T-cell (primary cell): ENCODE data around the gene TXNRD3. TPM values are rescaled to one million over a fixed set of nuclear protein-coding genes. Genes with fewer than 3 reads are reported as not detected.

Experiments used
- ATAC-seq, 4 experiments: fragments of 200-7000 bp in 3 of 4; fragments of 150-1000 bp in 1 of 4; cut with Tn5 transposase; replicated peaks in 1 of 4; 1 replicate in 3 of 4; 2 replicates in 1 of 4; pipeline ENCODE4 v1.10.0; 2021; ENCODE audit warnings: moderate library complexity in 3 of 4, mild to moderate bottlenecking in 2 of 4, moderate number of reproducible peaks in 1 of 4
- CTCF ChIA-PET, 2 donors: fragments of 300-600 bp; sonication (Branson Sonifier 250); formaldehyde crosslinking; loops; one replicate each; lab custom pipeline; 2022; ENCODE audit warnings: antibody characterized with exemption in 2 of 2; lab: Charles Lee
- POLR2A ChIA-PET, 2 donors: fragments of 300-600 bp; sonication (Branson Sonifier 250); formaldehyde crosslinking; loops; one replicate each; lab custom pipeline; 2022; ENCODE audit warnings: antibody characterized with exemption in 2 of 2; lab: Charles Lee
- DNase-seq, 35 experiments: peaks; one replicate each; pipeline versions ENCODE4 v3.0.0 to v3.0.0-alpha.2; 2013 to 2023
- H3K27ac ChIP-seq: one replicate; pipeline ENCODE4 v1.5.1; 2013; ENCODE audit warnings: low read length
- H3K27me3 ChIP-seq, 2 experiments: replicated peaks in 1 of 2; 1 replicate in 1 of 2; 2 replicates in 1 of 2; pipeline versions ENCODE4 v1.6.1 to v1.7.0; 2013; ENCODE audit warnings: low read length in 1 of 2, mixed read lengths in 1 of 2; ENCODE audit not compliant: control insufficient read depth in 2 of 2, insufficient read depth in 2 of 2; ENCODE audit errors: extremely low read depth in 1 of 2
- H3K36me3 ChIP-seq, 2 donors: 1 replicate in 1 of 2; 2 replicates in 1 of 2; pipeline versions ENCODE4 v1.6.1 to v1.7.0; 2013; ENCODE audit warnings: low read length in 1 of 2; ENCODE audit not compliant: control insufficient read depth in 2 of 2, insufficient read depth in 1 of 2; ENCODE audit errors: extremely low read depth in 1 of 2
- H3K4me1 ChIP-seq, 2 experiments: 1 replicate in 1 of 2; 2 replicates in 1 of 2; pipeline versions ENCODE4 v1.6.1 to v1.7.0; 2013; ENCODE audit warnings: low read length in 2 of 2, mixed read lengths in 1 of 2; ENCODE audit not compliant: insufficient read depth in 2 of 2, control insufficient read depth in 1 of 2; ENCODE audit errors: extremely low read depth in 1 of 2
- H3K4me3 ChIP-seq, 2 donors: 1 replicate in 1 of 2; 2 replicates in 1 of 2; pipeline versions ENCODE4 v1.5.1 to v1.7.0; 2013; ENCODE audit warnings: mild to moderate bottlenecking in 2 of 2, low read length in 1 of 2, moderate library complexity in 1 of 2; ENCODE audit not compliant: control insufficient read depth in 1 of 2; ENCODE audit errors: extremely low read depth in 1 of 2
- H3K9me3 ChIP-seq: 2 replicates; pipeline ENCODE4 v1.7.0; 2013
- H3K27ac Mint-ChIP-seq, 2 donors: one replicate each; pipeline ENCODE4 v1.8.0; 2020 to 2021; ENCODE audit warnings: mild to moderate bottlenecking in 2 of 2, mixed read lengths in 2 of 2
- H3K27me3 Mint-ChIP-seq, 2 donors: one replicate each; pipeline ENCODE4 v1.8.0; 2021 to 2022; ENCODE audit warnings: mixed read lengths in 2 of 2
- H3K36me3 Mint-ChIP-seq: one replicate; pipeline ENCODE4 v1.8.0; 2021; ENCODE audit warnings: mixed read lengths
- H3K4me1 Mint-ChIP-seq, 3 donors: one replicate each; pipeline ENCODE4 v1.8.0; 2020 to 2022; ENCODE audit warnings: mixed read lengths in 3 of 3, mild to moderate bottlenecking in 1 of 3
- H3K4me3 Mint-ChIP-seq, 3 donors: one replicate each; pipeline ENCODE4 v1.8.0; 2020 to 2022; ENCODE audit warnings: mild to moderate bottlenecking in 3 of 3, mixed read lengths in 3 of 3, moderate library complexity in 3 of 3
- H3K9me3 Mint-ChIP-seq, 3 donors: one replicate each; pipeline ENCODE4 v1.8.0; 2020 to 2022; ENCODE audit warnings: mixed read lengths in 3 of 3
- WGBS: methylation state at CpG from one replicate; pipeline ENCODE4 v1.1.5; 2013; ENCODE audit warnings: missing lambda C conversion rate; ENCODE audit not compliant: insufficient coverage; 5-methylcytosine and 5-hydroxymethylcytosine counted together
- total RNA-seq, 35 experiments: library from RNA in 6 of 35; stranded (reverse) in 6 of 35; fragments of 120-200 nt in 1 of 35; gene quantifications; one replicate each; pipeline versions ENCODE4 v1.2.1 to v1.2.4 and lab custom pipeline; 2013 to 2026

Gene TXNRD3
- total RNA-seq, 5 donors from 2014 or later (not counting 1 experiment from before 2014, with no cell fraction given) = 2.0 to 4.8 (median 4.0) TPM

- no peaks in the 10 kb centered on the region for H3K4me1 Mint-ChIP-seq
- H3K4me3 Mint-ChIP-seq = no peak overlapping the region
- H3K9me3 Mint-ChIP-seq = peaks cover 0 to 10% (median 7%) of the 10 kb centered on the region in 3 donors
- WGBS = 84% methylated on average over 7 of the region's 13 CpGs
- no peak overlapping the region for H3K27ac Mint-ChIP-seq
- no peaks in the 10 kb centered on the region for H3K36me3 Mint-ChIP-seq
- DNase-seq (no peak), ATAC-seq (no peak)
- H3K27me3 Mint-ChIP-seq = peaks cover 0 to 4% of the 10 kb centered on the region in 2 donors
- ChIA-PET POLR2A (no interaction called here), CTCF (no interaction called here)
- H3K4me3 ChIP-seq = no peak overlapping the region
- H3K27me3 ChIP-seq = peaks cover 0 to 28% of the 10 kb centered on the region in 2 experiments
- no peaks in the 10 kb centered on the region for H3K4me1 ChIP-seq
- H3K36me3 ChIP-seq = no peaks in the 10 kb centered on the region
- H3K27ac ChIP-seq = no peak overlapping the region
- H3K9me3 ChIP-seq = no peaks in the 10 kb centered on the region
Measured at GRCh38 chr3:126668450-126669401, 13.8 kb upstream of the TXNRD3 start.

GRCh38 chr3:126667631-126668449 is 12.9 kb upstream of the TXNRD3 start:
- no peaks in the 10 kb centered on the region for H3K36me3 ChIP-seq
- peaks cover 0 to 7% of the 10 kb centered on the region in 2 donors for H3K27me3 Mint-ChIP-seq
- DNase-seq (no peak), ATAC-seq (no peak)
- ChIA-PET POLR2A (no interaction called here), CTCF (no interaction called here)
- no peak overlapping the region for H3K27ac Mint-ChIP-seq
- H3K4me1 ChIP-seq = no peaks in the 10 kb centered on the region
- H3K4me1 Mint-ChIP-seq = no peaks in the 10 kb centered on the region
- no peak overlapping the region for H3K27ac ChIP-seq
- peaks cover 0 to 34% of the 10 kb centered on the region in 2 experiments for H3K27me3 ChIP-seq
- no peak overlapping the region for H3K4me3 Mint-ChIP-seq
- H3K9me3 ChIP-seq = no peaks in the 10 kb centered on the region
- no peaks in the 10 kb centered on the region for H3K36me3 Mint-ChIP-seq
- H3K9me3 Mint-ChIP-seq = peaks cover 0 to 10% (median 7%) of the 10 kb centered on the region in 3 donors
- WGBS = 85% methylated on average over 13 of the region's 15 CpGs
- no peak overlapping the region for H3K4me3 ChIP-seq

- H3K27ac Mint-ChIP-seq = no peak overlapping the region
- peaks cover 0 to 13% of the 10 kb centered on the region in 2 donors for H3K27me3 Mint-ChIP-seq
- no peaks in the 10 kb centered on the region for H3K4me1 Mint-ChIP-seq
- no peak overlapping the region for H3K4me3 ChIP-seq
- H3K9me3 ChIP-seq = no peaks in the 10 kb centered on the region
- H3K36me3 ChIP-seq = no peaks in the 10 kb centered on the region
- no peaks in the 10 kb centered on the region for H3K4me1 ChIP-seq
- CTCF ChIA-PET = no interaction called here
- no peak for DNase-seq
- no peak overlapping the region for H3K27ac ChIP-seq
- no peak for ATAC-seq
- H3K4me3 Mint-ChIP-seq = no peak overlapping the region
- H3K36me3 Mint-ChIP-seq = no peaks in the 10 kb centered on the region
- WGBS = 82% methylated on average over 12 of the region's 15 CpGs
- POLR2A ChIA-PET = no interaction called here
- peaks cover 0 to 10% (median 7%) of the 10 kb centered on the region in 3 donors for H3K9me3 Mint-ChIP-seq
- peaks cover 0 to 43% of the 10 kb centered on the region in 2 experiments for H3K27me3 ChIP-seq
Measured at GRCh38 chr3:126666658-126667528, 12.0 kb upstream of the TXNRD3 start.

GRCh38 chr3:126665959-126666657 is 11.2 kb upstream of the TXNRD3 start:
- Histone ChIP-seq H3K27me3 (peaks cover 0 to 47% of the 10 kb centered on the region in 2 experiments), H3K36me3 (no peaks in the 10 kb centered on the region), H3K4me3 (no peak overlapping the region), H3K27ac (no peak overlapping the region), H3K9me3 (no peaks in the 10 kb centered on the region), H3K4me1 (no peaks in the 10 kb centered on the region)
- DNase-seq (no peak), ATAC-seq (no peak)
- H3K9me3 Mint-ChIP-seq = peaks cover 0 to 6% (median 5%) of the 10 kb centered on the region in 3 donors
- no peaks in the 10 kb centered on the region for H3K4me1 Mint-ChIP-seq
- no peak overlapping the region for H3K4me3 Mint-ChIP-seq
- WGBS = 66% methylated on average over 15 of the region's 15 CpGs
- CTCF ChIA-PET = no interaction called here
- H3K27me3 Mint-ChIP-seq = peaks cover 2 to 18% of the 10 kb centered on the region in 2 donors
- POLR2A ChIA-PET = interaction anchor here in 1 of 2 donors (0.5 kb wide), 1 partner anchor 173 kb away, joined by 8 read pairs; no protein-coding TSS in a partner anchor
- no peak overlapping the region for H3K27ac Mint-ChIP-seq
- no peaks in the 10 kb centered on the region for H3K36me3 Mint-ChIP-seq

- no peaks in the 10 kb centered on the region for H3K4me1 ChIP-seq
- no peak overlapping the region for H3K27ac ChIP-seq
- Mint-ChIP-seq H3K36me3 (no peaks in the 10 kb centered on the region), H3K4me3 (no peak overlapping the region), H3K27me3 (peaks cover 8 to 22% of the 10 kb centered on the region in 2 donors), H3K9me3 (no peaks in the 10 kb centered on the region), H3K4me1 (no peaks in the 10 kb centered on the region), H3K27ac (no peak overlapping the region)
- H3K36me3 ChIP-seq = no peaks in the 10 kb centered on the region
- H3K27me3 ChIP-seq = peaks cover 0 to 50% of the 10 kb centered on the region in 2 experiments
- no peak overlapping the region for H3K4me3 ChIP-seq
- ChIA-PET POLR2A (interaction anchor here in 1 of 2 donors (0.5 kb wide), 1 partner anchor 174 kb away, joined by 8 read pairs; no protein-coding TSS in a partner anchor), CTCF (no interaction called here)
- 90% methylated on average over 5 of the region's 6 CpGs for WGBS
- DNase-seq = no peak
- no peak for ATAC-seq
- H3K9me3 ChIP-seq = no peaks in the 10 kb centered on the region
Measured at GRCh38 chr3:126665221-126665936, 10.5 kb upstream of the TXNRD3 start.
